HFFc6 (cell line): ENCODE results near the gene USP21. TPM values are rescaled to one million over a fixed set of nuclear protein-coding genes. Genes with fewer than 3 reads are reported as not detected.

Experiments used
- DNase-seq: peaks from one replicate; pipeline ENCODE4 v3.0.0-alpha.2; 2018
- H3K27ac Mint-ChIP-seq: 2 replicates; pipeline ENCODE4 v1.8.0; 2020; ENCODE audit warnings: mild to moderate bottlenecking, mixed read lengths
- H3K27me3 Mint-ChIP-seq: 2 replicates; pipeline ENCODE4 v1.8.0; 2021; ENCODE audit warnings: mild to moderate bottlenecking, moderate library complexity, mixed read lengths; ENCODE audit not compliant: insufficient read depth
- H3K36me3 Mint-ChIP-seq: 2 replicates; pipeline ENCODE4 v1.8.0; 2021; ENCODE audit warnings: low read depth, mixed read lengths
- H3K4me1 Mint-ChIP-seq: 2 replicates; pipeline ENCODE4 v1.8.0; 2020; ENCODE audit warnings: low read depth, mixed read lengths
- H3K4me3 Mint-ChIP-seq: 2 replicates; pipeline ENCODE4 v1.8.0; 2020; ENCODE audit warnings: mild to moderate bottlenecking, moderate library complexity, mixed read lengths
- H3K9me3 Mint-ChIP-seq: 2 replicates; pipeline ENCODE4 v1.8.0; 2020; ENCODE audit warnings: mild to moderate bottlenecking, mixed read lengths
- total RNA-seq, 6 experiments: library from RNA; stranded (reverse); fragmentation: NEBNext Ultra II Directional; extraction: Animal tissue kit (Norgen Biotek cat#: 25700); gene quantifications; 2 replicates in 1 of 6; 3 replicates in 5 of 6; pipeline ENCODE4 v1.2.3, GENCODE V29; 2021
- TF ChIP-seq, protein P1 (sequence below): fragments of 200-600 bp; sonication (generic); IDR thresholded peaks from 2 replicates; pipeline ENCODE4 v1.5.0; 2021; ENCODE audit warnings: antibody characterized with exemption, mild to moderate bottlenecking

Gene USP21
- total RNA-seq, 6 experiments from 2014 or later, result 16.6 to 18.9 (median 17.2) TPM

DNA sequence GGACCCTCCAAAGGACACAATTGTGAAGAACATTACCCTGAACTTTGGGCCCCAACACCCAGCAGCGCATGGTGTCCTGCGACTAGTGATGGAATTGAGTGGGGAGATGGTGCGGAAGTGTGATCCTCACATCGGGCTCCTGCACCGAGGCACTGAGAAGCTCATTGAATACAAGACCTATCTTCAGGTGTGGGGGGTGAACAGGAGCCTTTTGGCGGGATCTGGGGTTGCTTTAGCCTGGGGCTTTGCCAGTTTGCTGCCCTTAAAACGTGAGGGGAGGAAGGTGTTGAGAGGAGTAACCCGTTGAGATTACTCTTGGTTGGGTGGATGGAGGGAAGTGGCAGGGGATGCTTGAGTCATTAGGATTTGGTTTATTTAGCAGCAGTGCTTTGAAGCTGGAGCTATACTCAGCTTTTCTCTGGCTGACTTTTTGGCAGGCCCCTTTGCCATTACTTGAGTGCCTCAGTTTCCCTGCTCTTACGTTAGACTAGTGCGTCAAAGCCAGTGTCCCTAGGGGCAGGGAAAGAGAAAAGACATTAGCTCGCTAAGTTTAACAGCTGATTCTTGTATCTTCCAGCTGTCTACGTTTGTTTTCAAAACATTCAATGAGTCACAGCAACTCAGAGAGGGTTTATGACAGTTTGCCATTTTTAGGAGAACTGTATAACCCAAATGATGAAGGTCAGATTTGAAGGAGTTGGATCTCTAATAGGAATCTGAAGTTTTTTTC lies 47.3 kb downstream of the USP21 start:
- Mint-ChIP-seq H3K36me3 (peaks cover 28% of the 10 kb centered on the region), H3K4me3 (no peak overlapping the region), H3K27ac (peak overlapping the region; percentile 28), H3K9me3 (no peaks in the 10 kb centered on the region), H3K4me1 (peaks cover 49% of the 10 kb centered on the region), H3K27me3 (no peaks in the 10 kb centered on the region)
- no peak for DNase-seq
- TF ChIP-seq, protein P1, sequence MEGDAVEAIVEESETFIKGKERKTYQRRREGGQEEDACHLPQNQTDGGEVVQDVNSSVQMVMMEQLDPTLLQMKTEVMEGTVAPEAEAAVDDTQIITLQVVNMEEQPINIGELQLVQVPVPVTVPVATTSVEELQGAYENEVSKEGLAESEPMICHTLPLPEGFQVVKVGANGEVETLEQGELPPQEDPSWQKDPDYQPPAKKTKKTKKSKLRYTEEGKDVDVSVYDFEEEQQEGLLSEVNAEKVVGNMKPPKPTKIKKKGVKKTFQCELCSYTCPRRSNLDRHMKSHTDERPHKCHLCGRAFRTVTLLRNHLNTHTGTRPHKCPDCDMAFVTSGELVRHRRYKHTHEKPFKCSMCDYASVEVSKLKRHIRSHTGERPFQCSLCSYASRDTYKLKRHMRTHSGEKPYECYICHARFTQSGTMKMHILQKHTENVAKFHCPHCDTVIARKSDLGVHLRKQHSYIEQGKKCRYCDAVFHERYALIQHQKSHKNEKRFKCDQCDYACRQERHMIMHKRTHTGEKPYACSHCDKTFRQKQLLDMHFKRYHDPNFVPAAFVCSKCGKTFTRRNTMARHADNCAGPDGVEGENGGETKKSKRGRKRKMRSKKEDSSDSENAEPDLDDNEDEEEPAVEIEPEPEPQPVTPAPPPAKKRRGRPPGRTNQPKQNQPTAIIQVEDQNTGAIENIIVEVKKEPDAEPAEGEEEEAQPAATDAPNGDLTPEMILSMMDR, result no peak

DNA sequence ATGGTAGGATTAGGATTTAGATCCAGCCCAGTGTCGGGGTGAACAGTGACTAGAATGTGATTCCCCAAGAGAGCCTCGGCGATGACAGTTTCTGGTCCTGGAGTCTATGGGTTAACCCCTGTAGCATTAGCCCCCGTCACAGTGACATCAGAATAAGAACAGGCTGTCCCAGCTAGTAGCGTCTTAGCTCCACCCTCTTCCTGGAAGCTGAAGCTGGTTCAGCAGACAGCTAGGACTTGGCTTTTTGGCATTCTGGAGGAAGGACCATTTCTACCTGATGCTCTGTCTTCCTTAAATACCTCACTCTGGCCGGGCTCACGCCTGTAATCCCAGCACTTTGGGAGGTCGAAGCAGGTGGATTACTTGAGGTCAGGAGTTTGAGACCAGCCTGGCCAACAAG lies 47.9 kb downstream of the USP21 start:
- Mint-ChIP-seq H3K4me1 (peaks cover 45% of the 10 kb centered on the region), H3K27me3 (no peaks in the 10 kb centered on the region), H3K36me3 (peaks cover 28% of the 10 kb centered on the region), H3K9me3 (no peaks in the 10 kb centered on the region), H3K27ac (peak overlapping the region; percentile 28), H3K4me3 (no peak overlapping the region)
- TF ChIP-seq, protein P1, result no peak
- no peak for DNase-seq

- Mint-ChIP-seq H3K36me3 (peaks cover 31% of the 10 kb centered on the region), H3K4me3 (no peak overlapping the region), H3K9me3 (no peaks in the 10 kb centered on the region), H3K27ac (peak overlapping the region; percentile 46; the same call in 1 of the 2 replicates), H3K27me3 (no peaks in the 10 kb centered on the region), H3K4me1 (peaks cover 32% of the 10 kb centered on the region)
- TF ChIP-seq, protein P1, result peak; percentile 94
- peak; percentile 51 for DNase-seq
These were observed 50.6 kb downstream of the USP21 start for GRCh38 chr1:161209790-161210409.

DNA sequence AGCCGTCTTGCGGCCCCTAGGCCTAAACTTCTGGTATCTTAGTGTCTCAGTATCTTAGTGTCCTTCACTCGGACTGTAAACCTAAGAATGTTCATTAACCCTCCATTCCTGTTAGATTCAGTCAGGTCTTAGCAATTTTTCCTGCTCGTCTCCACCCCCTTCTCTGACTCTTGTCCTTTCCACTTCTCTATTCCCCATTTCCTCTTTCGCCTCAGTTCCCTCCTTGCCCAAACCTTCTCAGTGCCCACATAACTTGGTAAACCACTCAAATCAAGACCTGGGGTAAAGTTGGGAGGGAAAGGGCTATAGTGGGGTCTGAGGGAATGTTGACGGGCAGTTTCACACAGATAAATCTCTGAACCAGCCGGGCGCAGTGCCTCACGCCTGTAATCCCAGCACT lies 55.1 kb downstream of the USP21 start:
- Mint-ChIP-seq H3K27ac (no peak overlapping the region), H3K27me3 (no peaks in the 10 kb centered on the region), H3K36me3 (peaks cover 25% of the 10 kb centered on the region), H3K4me3 (no peak overlapping the region), H3K9me3 (no peaks in the 10 kb centered on the region), H3K4me1 (peaks cover 34% of the 10 kb centered on the region)
- DNase-seq, result no peak
- TF ChIP-seq, protein P1, result no peak

GRCh38 chr1:161215076-161215475 lies 55.8 kb downstream of the USP21 start, which contains the start of gene FCER1G:
FCER1G (plus strand) TSS chr1:161215295; CDS start chr1:161215322, 27 bp downstream.
- peak within 1 kb of the TSS; percentile 93 for H3K27ac Mint-ChIP-seq
- no peaks in the 10 kb centered on the region for H3K9me3 Mint-ChIP-seq

More at GRCh38 chr1:161215076-161215475, 55.8 kb downstream of the USP21 start, which contains the start of gene FCER1G:
- Mint-ChIP-seq H3K4me1 (peaks cover 27% of the 10 kb centered on the region), H3K36me3 (peaks cover 22% of the 10 kb centered on the region), H3K4me3 (no peak within 1 kb of the TSS), H3K27me3 (no peaks in the 10 kb centered on the region)
- TF ChIP-seq, protein P1, result no peak
- no peak for DNase-seq

Other genes with a start within 250 kb of the USP21 start
- not detected for gene ITLN2, start 204.7 kb upstream of the USP21 start, total RNA-seq
- gene F11R, start 138.3 kb upstream of the USP21 start, total RNA-seq, result under 1 TPM in 4 of 6 experiments, not detected in 2; 0.05 to 0.38 (median 0.14) TPM
- gene TSTD1, start 120.5 kb upstream of the USP21 start, total RNA-seq, result not detected
- 10 to 100 TPM; 31.2 to 38.0 (median 33.4) TPM for gene USF1, start 113.5 kb upstream of the USP21 start, total RNA-seq
- gene ARHGAP30, start 89.6 kb upstream of the USP21 start, total RNA-seq, result not detected
- under 1 TPM in 2 of 6 experiments, not detected in 4; 0.09 to 0.14 TPM for gene NECTIN4, start 69.9 kb upstream of the USP21 start, total RNA-seq
- gene KLHDC9, start 61.1 kb upstream of the USP21 start, total RNA-seq, result 1 to 10 TPM; 1.3 to 2.7 (median 2.1) TPM
- 100 to 1,000 TPM in 2 of 6 experiments, 10 to 100 TPM in 4; 77.4 to 114 (median 92.8) TPM for gene PFDN2, start 41.5 kb upstream of the USP21 start, total RNA-seq
- 10 to 100 TPM; 26.2 to 35.1 (median 32.5) TPM for gene NIT1, start 41.4 kb upstream of the USP21 start, total RNA-seq
- gene DEDD, start 26.8 kb upstream of the USP21 start, total RNA-seq, result 10 to 100 TPM; 29.8 to 39.2 (median 36.0) TPM
- gene UFC1, start 5.5 kb upstream of the USP21 start, total RNA-seq, result 10 to 100 TPM; 83.8 to 92.6 (median 85.1) TPM
- gene PPOX, start 6.9 kb downstream of the USP21 start, total RNA-seq, result 10 to 100 TPM; 11.8 to 15.2 (median 13.5) TPM
- 10 to 100 TPM; 31.0 to 38.2 (median 35.4) TPM for gene B4GALT3, start 18.0 kb downstream of the USP21 start, total RNA-seq
- 1 to 10 TPM; 3.4 to 8.3 (median 6.5) TPM for gene ADAMTS4, start 39.6 kb downstream of the USP21 start, total RNA-seq
- gene NDUFS2, start 42.9 kb downstream of the USP21 start, total RNA-seq, result 10 to 100 TPM; 81.5 to 90.8 (median 85.8) TPM
- gene FCER1G, start 55.8 kb downstream of the USP21 start, total RNA-seq, result 1 to 10 TPM in 1 of 6 experiments, under 1 TPM in 4, not detected in 1; 0.33 to 1.0 (median 0.53) TPM
- gene APOA2, start 64.1 kb downstream of the USP21 start, total RNA-seq, result not detected
- 10 to 100 TPM in 5 of 6 experiments, 1 to 10 TPM in 1; 9.8 to 13.6 (median 10.6) TPM for gene TOMM40L, start 66.6 kb downstream of the USP21 start, total RNA-seq
- gene NR1I3, start 78.7 kb downstream of the USP21 start, total RNA-seq, result not detected
- not detected for gene PCP4L1, start 99.2 kb downstream of the USP21 start, total RNA-seq
- gene MPZ, start 150.5 kb downstream of the USP21 start, total RNA-seq, result 1 to 10 TPM in 1 of 6 experiments, under 1 TPM in 5; 0.28 to 1.1 (median 0.64) TPM
- 100 to 1,000 TPM; 237 to 285 (median 247) TPM for gene SDHC, start 154.9 kb downstream of the USP21 start, total RNA-seq
- not detected for gene CFAP126, start 208.4 kb downstream of the USP21 start, total RNA-seq